Tibial artery (tissue), 4 donors: ENCODE results near the gene PADI1.

Experiments used
- DNase-seq, 2 donors: peaks; one replicate each; pipeline ENCODE4 v3.0.0-alpha.2; 2019
- H3K27ac ChIP-seq, 2 donors: fragments of 200-600 bp; sonication (generic) in 1 of 2; 1 replicate in 1 of 2; 2 replicates in 1 of 2; pipeline ENCODE4 v1.5.1; 2018 to 2019; ENCODE audit warnings: mild to moderate bottlenecking in 1 of 2
- H3K27me3 ChIP-seq, 2 donors: fragments of 200-600 bp; sonication (generic) in 1 of 2; one replicate each; pipeline versions ENCODE4 v1.5.1 to v1.6.0; 2016 to 2019
- H3K36me3 ChIP-seq, 3 donors: fragments of 200-600 bp; sonication (generic) in 2 of 3; one replicate each; pipeline ENCODE4 v1.5.1; 2016 to 2019; ENCODE audit warnings: mild to moderate bottlenecking in 2 of 3
- H3K4me1 ChIP-seq, 4 donors: fragments of 200-600 bp; sonication (generic) in 2 of 4; 1 replicate in 3 of 4; 2 replicates in 1 of 4; pipeline ENCODE4 v1.5.1; 2016 to 2019
- H3K4me3 ChIP-seq, 2 donors: fragments of 200-600 bp; sonication (generic) in 1 of 2; 1 replicate in 1 of 2; 2 replicates in 1 of 2; pipeline ENCODE4 v1.5.1; 2018 to 2019; ENCODE audit warnings: mild to moderate bottlenecking in 2 of 2
- H3K9me3 ChIP-seq, 3 donors: fragments of 200-600 bp; sonication (generic) in 1 of 3; one replicate each; pipeline ENCODE4 v1.5.1; 2016 to 2019
- CTCF ChIP-seq, 2 experiments: fragments of 200-600 bp in 1 of 2; fragments of 450-650 bp in 1 of 2; IDR thresholded peaks; one replicate each; pipeline ENCODE4 v1.5.1; 2017 to 2019; ENCODE audit warnings: antibody characterized with exemption in 2 of 2, mild to moderate bottlenecking in 1 of 2, moderate library complexity in 1 of 2
- intact Hi-C: fragments of 100-400 bp; cut with DNase I; formaldehyde crosslinking; loops from one replicate; pipeline ENCODE4 v1.15.0; 2023; ENCODE audit warnings: low total_unique reads

Gene PADI1

GRCh38 chr1:17207966-17208418, 3.1 kb downstream of the PADI1 start:
- intact Hi-C loops, result no loop called here
- no peak for TF ChIP-seq CTCF (IDR thresholded peaks at IDR 0.05)
- H3K36me3 ChIP-seq, result no peaks in the 10 kb centered on the region
- H3K4me3 ChIP-seq, result no peak overlapping the region
- no peaks in the 10 kb centered on the region for H3K9me3 ChIP-seq
- DNase-seq, result no peak
- H3K27ac ChIP-seq, result no peak overlapping the region
- H3K4me1 ChIP-seq, result peaks cover 0 to 11% (median 0%) of the 10 kb centered on the region in 4 donors
- peaks cover 0 to 32% of the 10 kb centered on the region in 2 donors for H3K27me3 ChIP-seq

GRCh38 chr1:17208546-17208945, 3.6 kb downstream of the PADI1 start:
- DNase-seq, result no peak
- Histone ChIP-seq H3K9me3 (no peaks in the 10 kb centered on the region), H3K36me3 (no peaks in the 10 kb centered on the region), H3K27ac (no peak overlapping the region), H3K4me1 (peaks cover 0 to 11% (median 0%) of the 10 kb centered on the region in 4 donors), H3K27me3 (peaks cover 0 to 37% of the 10 kb centered on the region in 2 donors), H3K4me3 (no peak overlapping the region)
- TF ChIP-seq CTCF (IDR thresholded peaks at IDR 0.05), result no peak
- intact Hi-C loops, result no loop called here

- DNase-seq, result no peak
- Histone ChIP-seq H3K27me3 (peaks cover 0 to 46% of the 10 kb centered on the region in 2 donors), H3K9me3 (no peaks in the 10 kb centered on the region), H3K4me3 (no peak overlapping the region), H3K27ac (no peak overlapping the region), H3K4me1 (peaks cover 0 to 11% (median 0%) of the 10 kb centered on the region in 4 donors), H3K36me3 (no peaks in the 10 kb centered on the region)
- no peak for TF ChIP-seq CTCF (IDR thresholded peaks at IDR 0.05)
- intact Hi-C loops, result no loop called here
These were observed 4.5 kb downstream of the PADI1 start for GRCh38 chr1:17209430-17209829.

- peaks cover 0 to 11% (median 0%) of the 10 kb centered on the region in 4 donors for H3K4me1 ChIP-seq
- no peak for TF ChIP-seq CTCF (IDR thresholded peaks at IDR 0.05)
- intact Hi-C loops, result no loop called here
- H3K4me3 ChIP-seq, result no peak overlapping the region
- H3K27me3 ChIP-seq, result peaks cover 0 to 48% of the 10 kb centered on the region in 2 donors
- H3K9me3 ChIP-seq, result no peaks in the 10 kb centered on the region
- DNase-seq, result no peak
- H3K27ac ChIP-seq, result no peak overlapping the region
- no peaks in the 10 kb centered on the region for H3K36me3 ChIP-seq
These were observed 5.2 kb downstream of the PADI1 start for GRCh38 chr1:17210176-17210575.

GRCh38 chr1:17211377-17211776, 6.4 kb downstream of the PADI1 start:
- TF ChIP-seq CTCF (IDR thresholded peaks at IDR 0.05), result no peak

GRCh38 chr1:17212009-17212408, 7.1 kb downstream of the PADI1 start:
- no peaks in the 10 kb centered on the region for H3K9me3 ChIP-seq
- intact Hi-C loops, result no loop called here
- H3K4me1 ChIP-seq, result peaks cover 0 to 11% (median 0%) of the 10 kb centered on the region in 4 donors
- H3K27ac ChIP-seq, result no peak overlapping the region
- no peak for TF ChIP-seq CTCF (IDR thresholded peaks at IDR 0.05)
- no peak for DNase-seq
- peaks cover 0 to 50% of the 10 kb centered on the region in 2 donors for H3K27me3 ChIP-seq
- no peaks in the 10 kb centered on the region for H3K36me3 ChIP-seq
- no peak overlapping the region for H3K4me3 ChIP-seq

More at GRCh38 chr1:17211377-17211776, 6.4 kb downstream of the PADI1 start:
- Histone ChIP-seq H3K36me3 (no peaks in the 10 kb centered on the region), H3K9me3 (no peaks in the 10 kb centered on the region), H3K4me3 (no peak overlapping the region), H3K27ac (no peak overlapping the region), H3K27me3 (peaks cover 0 to 50% of the 10 kb centered on the region in 2 donors), H3K4me1 (peaks cover 0 to 11% (median 0%) of the 10 kb centered on the region in 4 donors)
- intact Hi-C loops, result no loop called here
- DNase-seq, result no peak
